Osteoblast (primary cell): ENCODE results near the gene PRAC1. TPM values are rescaled to one million over a fixed set of nuclear protein-coding genes. Genes with fewer than 3 reads are reported as not detected.

Source experiments
- DNase-seq: peaks from one replicate; pipeline ENCODE4 v3.0.0; 2011; ENCODE audit warnings: low spot score, mixed read lengths; ENCODE audit not compliant: insufficient read length; ENCODE audit errors: missing footprints
- H2AFZ ChIP-seq: 2 replicates; pipeline ENCODE4 v1.6.0; 2011; ENCODE audit warnings: mild to moderate bottlenecking, low read length
- H3K27ac ChIP-seq: 2 replicates; pipeline ENCODE4 v1.5.1; 2011; ENCODE audit warnings: mild to moderate bottlenecking, low read depth, low read length, moderate library complexity
- H3K27me3 ChIP-seq: 2 replicates; pipeline ENCODE4 v1.6.0; 2012; ENCODE audit warnings: mild to moderate bottlenecking, control low read depth, inconsistent platforms, low read length, moderate library complexity; ENCODE audit not compliant: insufficient read depth
- H3K36me3 ChIP-seq: 2 replicates; pipeline ENCODE4 v1.5.1; 2011; ENCODE audit warnings: mild to moderate bottlenecking, low read length, control low read depth, moderate library complexity; ENCODE audit not compliant: insufficient read depth
- H3K4me1 ChIP-seq: 2 replicates; pipeline ENCODE4 v1.5.1; 2011; ENCODE audit warnings: mild to moderate bottlenecking, low read length, control low read depth, moderate library complexity; ENCODE audit not compliant: insufficient read depth
- H3K4me2 ChIP-seq: 2 replicates; pipeline ENCODE4 v1.6.0; 2011; ENCODE audit warnings: mild to moderate bottlenecking, low read length; ENCODE audit not compliant: insufficient read depth
- H3K4me3 ChIP-seq: fragments of 200-600 bp; sonication (generic); 3 replicates; pipeline ENCODE4 v1.5.1; 2012; ENCODE audit warnings: mild to moderate bottlenecking, low read length, inconsistent platforms; ENCODE audit not compliant: insufficient read depth
- H3K79me2 ChIP-seq: 2 replicates; pipeline ENCODE4 v1.6.0; 2012; ENCODE audit warnings: mild to moderate bottlenecking, low read length, control low read depth, inconsistent platforms; ENCODE audit not compliant: insufficient read depth
- H3K9me3 ChIP-seq: 2 replicates; pipeline ENCODE4 v1.5.1; 2011; ENCODE audit warnings: low read depth, low read length, control low read depth
- H4K20me1 ChIP-seq: 2 replicates; pipeline ENCODE4 v1.6.0; 2012; ENCODE audit warnings: mild to moderate bottlenecking, low read length, control low read depth; ENCODE audit not compliant: insufficient read depth
- CTCF ChIP-seq: IDR thresholded peaks from 2 replicates; pipeline ENCODE4 v1.5.1; 2011; ENCODE audit warnings: mild to moderate bottlenecking, low read depth, low read length, moderate library complexity; ENCODE audit errors: extremely low read depth
- total RNA-seq: library from RNA; depleted of rRNA; stranded (reverse); fragments of >200 nt; gene quantifications from 2 replicates; pipeline ENCODE4 v1.2.3, GENCODE V29; 2012

The PRAC1 gene
- total RNA-seq, 1 donor, result not detected

DNA sequence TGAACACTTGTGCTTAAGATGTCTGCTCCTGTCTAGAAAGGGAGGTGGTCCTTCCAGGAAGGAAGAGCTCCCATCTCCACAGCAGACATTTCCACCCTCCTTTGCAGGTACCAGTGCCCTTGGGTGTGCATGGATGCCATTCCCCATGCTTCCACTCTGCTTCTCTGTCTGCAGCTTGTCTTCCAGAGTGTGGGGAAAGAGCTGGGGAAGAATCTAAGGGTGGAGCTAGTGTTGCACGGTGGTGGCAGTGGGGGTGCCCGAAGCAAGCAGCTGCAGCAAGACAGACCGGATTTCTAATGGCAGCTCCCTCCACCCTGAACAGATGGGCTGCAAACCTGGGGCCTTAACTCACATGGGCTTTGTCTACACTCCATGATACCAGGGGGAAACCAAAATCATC lies 28.9 kb upstream of the PRAC1 start:
- no peaks in the 10 kb centered on the region for H3K79me2 ChIP-seq
- no peak overlapping the region for H3K4me3 ChIP-seq
- H3K36me3 ChIP-seq, result no peaks in the 10 kb centered on the region
- H4K20me1 ChIP-seq, result peaks cover 3% of the 10 kb centered on the region
- H3K4me2 ChIP-seq, result no peak overlapping the region
- no peaks in the 10 kb centered on the region for H3K9me3 ChIP-seq
- peaks cover 3% of the 10 kb centered on the region for H3K4me1 ChIP-seq
- H2AFZ ChIP-seq, result no peak overlapping the region
- peaks cover 100% of the 10 kb centered on the region for H3K27me3 ChIP-seq
- H3K27ac ChIP-seq, result no peak overlapping the region
- peak; percentile 52 for DNase-seq
- no peak for TF ChIP-seq CTCF

DNA sequence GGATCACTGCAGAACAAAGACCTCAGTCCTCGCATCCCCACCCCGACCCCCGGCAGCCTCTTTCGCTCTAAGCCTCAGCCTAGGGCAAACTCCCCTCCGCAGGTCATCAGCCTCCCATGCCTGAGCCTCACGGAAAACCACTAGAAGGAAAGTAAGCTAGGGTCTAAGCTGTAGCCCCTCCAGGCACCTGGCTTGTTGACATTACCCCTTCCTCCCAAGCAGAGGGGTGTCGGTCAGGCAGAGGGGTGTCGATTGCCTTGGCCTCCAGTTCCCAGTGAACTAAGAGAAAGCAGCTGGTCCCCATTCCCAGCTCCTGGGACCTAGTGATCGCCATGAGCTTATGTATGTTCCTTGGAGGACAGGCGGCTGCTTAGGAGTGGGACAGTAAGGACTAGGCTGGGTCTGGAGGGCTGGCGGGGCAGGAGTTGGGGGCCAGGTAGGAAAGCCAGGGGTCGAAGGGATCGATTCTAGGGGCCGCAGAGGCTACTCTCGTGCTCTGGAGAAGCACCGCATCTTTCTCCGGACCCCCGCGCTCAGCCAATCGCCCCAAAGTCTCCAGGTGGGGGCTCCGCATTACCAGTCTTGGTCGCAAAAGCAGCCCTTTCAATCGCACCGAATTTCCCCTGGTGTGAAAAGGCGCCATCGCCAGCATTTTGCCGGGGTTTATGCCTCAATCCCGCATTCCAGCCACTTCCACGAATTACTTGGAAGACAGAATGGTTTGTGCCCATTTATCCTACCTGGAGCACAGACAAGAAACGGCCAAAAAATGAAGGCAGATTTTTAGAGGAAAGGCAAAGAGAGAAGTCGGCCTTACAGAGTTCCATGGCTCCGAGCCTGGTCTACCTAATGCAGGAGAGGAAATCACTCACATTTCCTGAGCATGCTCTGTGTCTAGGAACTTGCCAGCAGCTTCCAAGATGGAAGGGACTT lies 27.6 kb upstream of the PRAC1 start:
- TF ChIP-seq CTCF, result no peak
- H3K4me2 ChIP-seq, result no peak overlapping the region
- no peak overlapping the region for H2AFZ ChIP-seq
- H3K79me2 ChIP-seq, result no peaks in the 10 kb centered on the region
- H3K27me3 ChIP-seq, result peaks cover 100% of the 10 kb centered on the region
- H3K4me1 ChIP-seq, result peaks cover 3% of the 10 kb centered on the region
- no peaks in the 10 kb centered on the region for H3K36me3 ChIP-seq
- DNase-seq, result peak; percentile 44
- peaks cover 3% of the 10 kb centered on the region for H4K20me1 ChIP-seq
- H3K27ac ChIP-seq, result no peak overlapping the region
- no peaks in the 10 kb centered on the region for H3K9me3 ChIP-seq
- no peak overlapping the region for H3K4me3 ChIP-seq

- H3K79me2 ChIP-seq, result no peaks in the 10 kb centered on the region
- H3K27me3 ChIP-seq, result peaks cover 100% of the 10 kb centered on the region
- no peak overlapping the region for H2AFZ ChIP-seq
- no peak overlapping the region for H3K4me2 ChIP-seq
- H3K4me1 ChIP-seq, result peaks cover 2% of the 10 kb centered on the region
- H3K27ac ChIP-seq, result no peak overlapping the region
- H4K20me1 ChIP-seq, result peaks cover 1% of the 10 kb centered on the region
- TF ChIP-seq CTCF, result no peak
- no peaks in the 10 kb centered on the region for H3K36me3 ChIP-seq
- H3K4me3 ChIP-seq, result no peak overlapping the region
- H3K9me3 ChIP-seq, result no peaks in the 10 kb centered on the region
- DNase-seq, result peak; percentile 62
Measured at GRCh38 chr17:48748718-48749566, 26.6 kb upstream of the PRAC1 start.
